ENCODE data around the gene ZNF783. TPM values are rescaled to one million over a fixed set of nuclear protein-coding genes. Genes with fewer than 3 reads are reported as not detected.

The ZNF783 gene
- total RNA-seq, 1 experiment from 2014 or later: 9.9 TPM

DNA sequence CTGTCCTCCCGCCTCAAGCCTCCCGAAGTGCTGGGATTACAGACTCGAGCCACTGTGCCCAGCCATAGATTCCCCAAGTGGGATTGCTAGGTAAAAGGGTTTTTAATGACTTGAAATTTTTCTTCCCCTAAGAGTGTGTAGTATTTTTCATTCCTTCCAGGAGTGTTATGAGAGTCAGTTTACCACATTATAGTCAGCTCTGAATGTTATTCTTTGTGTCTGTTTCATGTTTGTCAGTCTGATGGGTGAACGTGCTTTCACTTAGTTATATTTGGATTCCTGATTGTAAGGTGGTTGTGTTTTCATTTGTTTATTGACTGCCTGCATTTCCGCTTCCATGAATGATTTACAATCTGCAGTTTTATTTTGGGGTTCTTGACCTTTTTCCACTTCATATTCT is 16.3 kb upstream of the ZNF783 start:
- ChIA-PET POLR2A (no interaction called here), CTCF (no interaction called here)
- Mint-ChIP-seq H3K4me1 (peaks cover 2% of the 10 kb centered on the region), H3K4me3 (no peak overlapping the region), H3K27ac (no peak overlapping the region), H3K9me3 (peaks cover 9% of the 10 kb centered on the region), H3K27me3 (ENCODE audit: low read depth) (no peaks in the 10 kb centered on the region), H3K36me3 (peaks cover 20% of the 10 kb centered on the region)
- no peak for DNase-seq (ENCODE audit: low spot score)
- no peak for ATAC-seq
- TF ChIP-seq NFYB (CRISPR knock-in tag; conservative IDR thresholded peaks at IDR 0.05; ENCODE audit: low read depth): no peak
- no peak for TF ChIP-seq NR2C2 (CRISPR knock-in tag; IDR thresholded peaks at IDR 0.05)
- no peak for TF ChIP-seq PRRX2 (CRISPR knock-in tag; IDR thresholded peaks at IDR 0.05)
- TF ChIP-seq RORB (CRISPR knock-in tag; IDR thresholded peaks at IDR 0.05): no peak
- no peak for TF ChIP-seq GABPB1 (CRISPR knock-in tag; IDR thresholded peaks at IDR 0.05)
- TF ChIP-seq, protein P1, sequence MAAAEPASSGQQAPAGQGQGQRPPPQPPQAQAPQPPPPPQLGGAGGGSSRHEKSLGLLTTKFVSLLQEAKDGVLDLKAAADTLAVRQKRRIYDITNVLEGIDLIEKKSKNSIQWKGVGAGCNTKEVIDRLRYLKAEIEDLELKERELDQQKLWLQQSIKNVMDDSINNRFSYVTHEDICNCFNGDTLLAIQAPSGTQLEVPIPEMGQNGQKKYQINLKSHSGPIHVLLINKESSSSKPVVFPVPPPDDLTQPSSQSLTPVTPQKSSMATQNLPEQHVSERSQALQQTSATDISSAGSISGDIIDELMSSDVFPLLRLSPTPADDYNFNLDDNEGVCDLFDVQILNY (CRISPR knock-in tag; IDR thresholded peaks at IDR 0.05): no peak
- no peak for TF ChIP-seq NR3C1 (CRISPR knock-in tag; conservative IDR thresholded peaks at IDR 0.05; ENCODE audit: low read depth)
- TF ChIP-seq, protein P2, sequence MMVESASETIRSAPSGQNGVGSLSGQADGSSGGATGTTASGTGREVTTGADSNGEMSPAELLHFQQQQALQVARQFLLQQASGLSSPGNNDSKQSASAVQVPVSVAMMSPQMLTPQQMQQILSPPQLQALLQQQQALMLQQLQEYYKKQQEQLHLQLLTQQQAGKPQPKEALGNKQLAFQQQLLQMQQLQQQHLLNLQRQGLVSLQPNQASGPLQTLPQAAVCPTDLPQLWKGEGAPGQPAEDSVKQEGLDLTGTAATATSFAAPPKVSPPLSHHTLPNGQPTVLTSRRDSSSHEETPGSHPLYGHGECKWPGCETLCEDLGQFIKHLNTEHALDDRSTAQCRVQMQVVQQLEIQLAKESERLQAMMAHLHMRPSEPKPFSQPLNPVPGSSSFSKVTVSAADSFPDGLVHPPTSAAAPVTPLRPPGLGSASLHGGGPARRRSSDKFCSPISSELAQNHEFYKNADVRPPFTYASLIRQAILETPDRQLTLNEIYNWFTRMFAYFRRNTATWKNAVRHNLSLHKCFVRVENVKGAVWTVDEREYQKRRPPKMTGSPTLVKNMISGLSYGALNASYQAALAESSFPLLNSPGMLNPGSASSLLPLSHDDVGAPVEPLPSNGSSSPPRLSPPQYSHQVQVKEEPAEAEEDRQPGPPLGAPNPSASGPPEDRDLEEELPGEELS (CRISPR knock-in tag; IDR thresholded peaks at IDR 0.05): no peak
- TF ChIP-seq, protein P3, sequence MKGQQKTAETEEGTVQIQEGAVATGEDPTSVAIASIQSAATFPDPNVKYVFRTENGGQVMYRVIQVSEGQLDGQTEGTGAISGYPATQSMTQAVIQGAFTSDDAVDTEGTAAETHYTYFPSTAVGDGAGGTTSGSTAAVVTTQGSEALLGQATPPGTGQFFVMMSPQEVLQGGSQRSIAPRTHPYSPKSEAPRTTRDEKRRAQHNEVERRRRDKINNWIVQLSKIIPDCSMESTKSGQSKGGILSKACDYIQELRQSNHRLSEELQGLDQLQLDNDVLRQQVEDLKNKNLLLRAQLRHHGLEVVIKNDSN (CRISPR knock-in tag; IDR thresholded peaks at IDR 0.05): no peak
- TF ChIP-seq, protein P4, sequence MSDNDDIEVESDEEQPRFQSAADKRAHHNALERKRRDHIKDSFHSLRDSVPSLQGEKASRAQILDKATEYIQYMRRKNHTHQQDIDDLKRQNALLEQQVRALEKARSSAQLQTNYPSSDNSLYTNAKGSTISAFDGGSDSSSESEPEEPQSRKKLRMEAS (CRISPR knock-in tag; IDR thresholded peaks at IDR 0.05): no peak
- TF ChIP-seq ZNF416 (CRISPR knock-in tag; IDR thresholded peaks at IDR 0.05): no peak
- no peak for TF ChIP-seq ZNF671 (CRISPR knock-in tag; IDR thresholded peaks at IDR 0.05)
- no peak for TF ChIP-seq FOXJ3 (CRISPR knock-in tag; IDR thresholded peaks at IDR 0.05; ENCODE audit: borderline replicate concordance)
- TF ChIP-seq, protein P5, sequence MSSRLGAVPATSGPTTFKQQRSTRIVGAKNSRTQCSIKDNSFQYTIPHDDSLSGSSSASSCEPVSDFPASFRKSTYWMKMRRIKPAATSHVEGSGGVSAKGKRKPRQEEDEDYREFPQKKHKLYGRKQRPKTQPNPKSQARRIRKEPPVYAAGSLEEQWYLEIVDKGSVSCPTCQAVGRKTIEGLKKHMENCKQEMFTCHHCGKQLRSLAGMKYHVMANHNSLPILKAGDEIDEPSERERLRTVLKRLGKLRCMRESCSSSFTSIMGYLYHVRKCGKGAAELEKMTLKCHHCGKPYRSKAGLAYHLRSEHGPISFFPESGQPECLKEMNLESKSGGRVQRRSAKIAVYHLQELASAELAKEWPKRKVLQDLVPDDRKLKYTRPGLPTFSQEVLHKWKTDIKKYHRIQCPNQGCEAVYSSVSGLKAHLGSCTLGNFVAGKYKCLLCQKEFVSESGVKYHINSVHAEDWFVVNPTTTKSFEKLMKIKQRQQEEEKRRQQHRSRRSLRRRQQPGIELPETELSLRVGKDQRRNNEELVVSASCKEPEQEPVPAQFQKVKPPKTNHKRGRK (CRISPR knock-in tag; IDR thresholded peaks at IDR 0.05; ENCODE audit: borderline replicate concordance): no peak
- TF ChIP-seq, protein P6, sequence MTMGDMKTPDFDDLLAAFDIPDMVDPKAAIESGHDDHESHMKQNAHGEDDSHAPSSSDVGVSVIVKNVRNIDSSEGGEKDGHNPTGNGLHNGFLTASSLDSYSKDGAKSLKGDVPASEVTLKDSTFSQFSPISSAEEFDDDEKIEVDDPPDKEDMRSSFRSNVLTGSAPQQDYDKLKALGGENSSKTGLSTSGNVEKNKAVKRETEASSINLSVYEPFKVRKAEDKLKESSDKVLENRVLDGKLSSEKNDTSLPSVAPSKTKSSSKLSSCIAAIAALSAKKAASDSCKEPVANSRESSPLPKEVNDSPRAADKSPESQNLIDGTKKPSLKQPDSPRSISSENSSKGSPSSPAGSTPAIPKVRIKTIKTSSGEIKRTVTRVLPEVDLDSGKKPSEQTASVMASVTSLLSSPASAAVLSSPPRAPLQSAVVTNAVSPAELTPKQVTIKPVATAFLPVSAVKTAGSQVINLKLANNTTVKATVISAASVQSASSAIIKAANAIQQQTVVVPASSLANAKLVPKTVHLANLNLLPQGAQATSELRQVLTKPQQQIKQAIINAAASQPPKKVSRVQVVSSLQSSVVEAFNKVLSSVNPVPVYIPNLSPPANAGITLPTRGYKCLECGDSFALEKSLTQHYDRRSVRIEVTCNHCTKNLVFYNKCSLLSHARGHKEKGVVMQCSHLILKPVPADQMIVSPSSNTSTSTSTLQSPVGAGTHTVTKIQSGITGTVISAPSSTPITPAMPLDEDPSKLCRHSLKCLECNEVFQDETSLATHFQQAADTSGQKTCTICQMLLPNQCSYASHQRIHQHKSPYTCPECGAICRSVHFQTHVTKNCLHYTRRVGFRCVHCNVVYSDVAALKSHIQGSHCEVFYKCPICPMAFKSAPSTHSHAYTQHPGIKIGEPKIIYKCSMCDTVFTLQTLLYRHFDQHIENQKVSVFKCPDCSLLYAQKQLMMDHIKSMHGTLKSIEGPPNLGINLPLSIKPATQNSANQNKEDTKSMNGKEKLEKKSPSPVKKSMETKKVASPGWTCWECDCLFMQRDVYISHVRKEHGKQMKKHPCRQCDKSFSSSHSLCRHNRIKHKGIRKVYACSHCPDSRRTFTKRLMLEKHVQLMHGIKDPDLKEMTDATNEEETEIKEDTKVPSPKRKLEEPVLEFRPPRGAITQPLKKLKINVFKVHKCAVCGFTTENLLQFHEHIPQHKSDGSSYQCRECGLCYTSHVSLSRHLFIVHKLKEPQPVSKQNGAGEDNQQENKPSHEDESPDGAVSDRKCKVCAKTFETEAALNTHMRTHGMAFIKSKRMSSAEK (CRISPR knock-in tag; IDR thresholded peaks at IDR 0.05; ENCODE audit: borderline replicate concordance): no peak
- TF ChIP-seq, protein P7, sequence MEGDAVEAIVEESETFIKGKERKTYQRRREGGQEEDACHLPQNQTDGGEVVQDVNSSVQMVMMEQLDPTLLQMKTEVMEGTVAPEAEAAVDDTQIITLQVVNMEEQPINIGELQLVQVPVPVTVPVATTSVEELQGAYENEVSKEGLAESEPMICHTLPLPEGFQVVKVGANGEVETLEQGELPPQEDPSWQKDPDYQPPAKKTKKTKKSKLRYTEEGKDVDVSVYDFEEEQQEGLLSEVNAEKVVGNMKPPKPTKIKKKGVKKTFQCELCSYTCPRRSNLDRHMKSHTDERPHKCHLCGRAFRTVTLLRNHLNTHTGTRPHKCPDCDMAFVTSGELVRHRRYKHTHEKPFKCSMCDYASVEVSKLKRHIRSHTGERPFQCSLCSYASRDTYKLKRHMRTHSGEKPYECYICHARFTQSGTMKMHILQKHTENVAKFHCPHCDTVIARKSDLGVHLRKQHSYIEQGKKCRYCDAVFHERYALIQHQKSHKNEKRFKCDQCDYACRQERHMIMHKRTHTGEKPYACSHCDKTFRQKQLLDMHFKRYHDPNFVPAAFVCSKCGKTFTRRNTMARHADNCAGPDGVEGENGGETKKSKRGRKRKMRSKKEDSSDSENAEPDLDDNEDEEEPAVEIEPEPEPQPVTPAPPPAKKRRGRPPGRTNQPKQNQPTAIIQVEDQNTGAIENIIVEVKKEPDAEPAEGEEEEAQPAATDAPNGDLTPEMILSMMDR (IDR thresholded peaks at IDR 0.05): no peak
- no peak for TF ChIP-seq MYBL2 (CRISPR knock-in tag; IDR thresholded peaks at IDR 0.05)
- TF ChIP-seq FOXP1 (CRISPR knock-in tag; IDR thresholded peaks at IDR 0.05; ENCODE audit: borderline replicate concordance): no peak
- TF ChIP-seq, protein P8, sequence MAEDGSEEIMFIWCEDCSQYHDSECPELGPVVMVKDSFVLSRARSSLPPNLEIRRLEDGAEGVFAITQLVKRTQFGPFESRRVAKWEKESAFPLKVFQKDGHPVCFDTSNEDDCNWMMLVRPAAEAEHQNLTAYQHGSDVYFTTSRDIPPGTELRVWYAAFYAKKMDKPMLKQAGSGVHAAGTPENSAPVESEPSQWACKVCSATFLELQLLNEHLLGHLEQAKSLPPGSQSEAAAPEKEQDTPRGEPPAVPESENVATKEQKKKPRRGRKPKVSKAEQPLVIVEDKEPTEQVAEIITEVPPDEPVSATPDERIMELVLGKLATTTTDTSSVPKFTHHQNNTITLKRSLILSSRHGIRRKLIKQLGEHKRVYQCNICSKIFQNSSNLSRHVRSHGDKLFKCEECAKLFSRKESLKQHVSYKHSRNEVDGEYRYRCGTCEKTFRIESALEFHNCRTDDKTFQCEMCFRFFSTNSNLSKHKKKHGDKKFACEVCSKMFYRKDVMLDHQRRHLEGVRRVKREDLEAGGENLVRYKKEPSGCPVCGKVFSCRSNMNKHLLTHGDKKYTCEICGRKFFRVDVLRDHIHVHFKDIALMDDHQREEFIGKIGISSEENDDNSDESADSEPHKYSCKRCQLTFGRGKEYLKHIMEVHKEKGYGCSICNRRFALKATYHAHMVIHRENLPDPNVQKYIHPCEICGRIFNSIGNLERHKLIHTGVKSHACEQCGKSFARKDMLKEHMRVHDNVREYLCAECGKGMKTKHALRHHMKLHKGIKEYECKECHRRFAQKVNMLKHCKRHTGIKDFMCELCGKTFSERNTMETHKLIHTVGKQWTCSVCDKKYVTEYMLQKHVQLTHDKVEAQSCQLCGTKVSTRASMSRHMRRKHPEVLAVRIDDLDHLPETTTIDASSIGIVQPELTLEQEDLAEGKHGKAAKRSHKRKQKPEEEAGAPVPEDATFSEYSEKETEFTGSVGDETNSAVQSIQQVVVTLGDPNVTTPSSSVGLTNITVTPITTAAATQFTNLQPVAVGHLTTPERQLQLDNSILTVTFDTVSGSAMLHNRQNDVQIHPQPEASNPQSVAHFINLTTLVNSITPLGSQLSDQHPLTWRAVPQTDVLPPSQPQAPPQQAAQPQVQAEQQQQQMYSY (CRISPR knock-in tag; IDR thresholded peaks at IDR 0.05): no peak
